HG03354 (cell line): ENCODE measurements around the gene LUC7L3.

Experiments used
- ATAC-seq: cut with Tn5 transposase; IDR thresholded peaks from one replicate; pipeline ENCODE4 v1.9.1; 2021; ENCODE audit warnings: mild to moderate bottlenecking; ENCODE audit not compliant: unreplicated experiment, poor library complexity, severe bottlenecking

The LUC7L3 gene

DNA sequence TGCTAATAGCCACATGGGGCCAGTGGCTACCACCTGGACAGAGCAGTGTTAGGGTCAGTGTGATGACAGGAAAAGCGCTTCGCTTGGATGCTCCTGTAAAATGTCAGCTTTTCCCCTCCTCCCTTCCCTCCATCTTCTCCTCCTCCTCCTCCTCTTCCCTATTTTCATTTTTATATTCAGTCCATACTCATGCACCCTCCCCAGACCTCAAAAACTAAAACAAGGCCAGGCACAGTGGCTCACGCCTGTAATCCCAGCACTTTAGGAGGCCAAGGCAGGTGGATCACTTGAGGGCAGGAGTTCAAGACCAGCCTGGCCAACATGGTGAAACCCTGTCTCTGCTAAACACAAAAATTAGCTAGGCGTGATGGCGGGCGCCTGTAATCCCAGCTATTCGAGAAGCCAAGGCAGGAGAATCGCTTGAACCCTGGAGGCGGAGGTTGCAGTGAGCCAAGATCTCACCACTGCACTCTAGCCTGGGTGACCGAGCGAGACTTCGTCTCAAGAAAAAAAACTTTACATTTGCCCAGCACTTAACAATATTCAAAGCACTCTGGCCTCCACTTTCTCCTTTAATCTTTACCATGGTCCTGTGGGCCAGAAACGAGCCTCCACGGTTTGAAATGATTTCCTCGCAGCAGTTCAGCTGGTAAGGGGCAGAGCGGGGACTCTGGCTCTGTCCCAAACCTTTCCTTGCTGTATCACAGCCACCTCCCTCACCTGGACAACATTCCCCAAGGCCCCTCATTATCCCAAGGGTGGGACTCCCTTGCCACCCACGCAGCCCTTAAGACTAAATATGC, 33.5 kb upstream of the LUC7L3 start:
- no peak for ATAC-seq

GRCh38 chr17:50686494-50687199, 32.8 kb upstream of the LUC7L3 start:
- ATAC-seq, result no peak

GRCh38 chr17:50687200-50688066, 32.0 kb upstream of the LUC7L3 start:
- ATAC-seq, result no peak

DNA sequence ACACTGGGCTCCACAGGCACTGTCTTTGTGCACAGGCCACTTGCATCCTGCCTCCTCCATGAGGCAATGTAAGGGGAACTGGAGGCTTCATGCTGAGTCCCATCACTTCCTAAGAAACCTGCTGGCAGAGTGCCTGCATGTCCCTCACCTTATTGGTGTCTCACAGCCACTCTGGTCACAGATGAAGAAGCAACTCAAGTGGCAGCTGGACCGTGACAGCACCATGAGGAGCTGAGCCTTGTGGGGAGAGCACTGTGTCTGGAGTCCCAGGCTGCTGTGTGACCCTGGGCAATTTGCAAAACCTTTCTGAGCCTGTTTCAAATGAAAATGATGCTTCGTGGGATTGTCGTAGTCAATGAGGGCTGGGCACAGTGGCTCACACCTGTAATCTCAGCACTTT, 31.2 kb upstream of the LUC7L3 start:
- ATAC-seq, result no peak

GRCh38 chr17:50689251-50689650, 30.2 kb upstream of the LUC7L3 start:
- no peak for ATAC-seq

DNA sequence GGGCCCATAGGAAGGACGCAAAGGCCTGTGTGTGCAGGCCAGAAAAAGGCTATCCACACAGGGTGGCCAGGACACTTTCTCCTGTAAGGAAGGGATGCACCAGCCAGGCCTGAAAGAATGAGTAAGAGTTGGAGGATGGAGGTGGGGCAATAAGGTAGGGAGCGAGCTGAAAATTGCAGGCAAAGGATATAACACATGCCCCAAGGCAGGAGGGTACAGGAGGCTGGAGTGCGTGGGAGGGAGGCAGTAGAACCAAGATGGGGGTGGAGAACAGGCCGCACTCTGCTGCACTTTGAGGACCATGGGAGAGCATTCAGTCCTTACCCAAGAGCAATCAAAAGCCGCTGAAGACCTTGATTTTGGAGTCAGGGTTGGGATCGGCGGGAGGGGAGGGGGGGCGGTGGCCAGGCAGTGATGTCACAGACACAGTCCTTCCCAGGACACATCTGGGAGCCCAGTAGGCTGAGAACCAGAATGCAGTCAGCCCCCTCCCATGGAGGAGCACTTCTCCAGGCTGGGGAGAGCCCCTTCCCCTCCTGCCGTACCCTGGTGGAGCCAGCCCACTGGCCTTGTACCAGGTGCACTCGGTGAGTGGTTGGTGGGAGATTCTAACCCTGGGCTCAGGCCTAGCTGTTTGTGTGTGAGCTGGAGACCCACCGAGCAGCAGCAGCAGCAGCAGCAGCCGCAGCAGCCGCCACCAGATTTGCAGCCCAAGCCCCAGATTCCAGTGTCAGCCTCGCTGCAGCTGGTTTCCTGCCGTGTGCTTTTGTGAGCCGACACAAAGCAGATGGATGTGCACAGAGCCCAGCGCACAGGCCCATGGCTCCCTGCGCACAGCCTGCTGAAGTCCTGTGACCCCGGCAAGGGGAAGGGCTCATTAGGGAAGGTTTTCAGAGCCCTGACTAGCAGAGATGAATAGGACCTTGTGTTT, 29.2 kb upstream of the LUC7L3 start:
- no peak for ATAC-seq

- no peak for ATAC-seq
Observed at GRCh38 chr17:50690887-50691549, 28.4 kb upstream of the LUC7L3 start.

GRCh38 chr17:50691550-50692447, 27.6 kb upstream of the LUC7L3 start:
- no peak for ATAC-seq

DNA sequence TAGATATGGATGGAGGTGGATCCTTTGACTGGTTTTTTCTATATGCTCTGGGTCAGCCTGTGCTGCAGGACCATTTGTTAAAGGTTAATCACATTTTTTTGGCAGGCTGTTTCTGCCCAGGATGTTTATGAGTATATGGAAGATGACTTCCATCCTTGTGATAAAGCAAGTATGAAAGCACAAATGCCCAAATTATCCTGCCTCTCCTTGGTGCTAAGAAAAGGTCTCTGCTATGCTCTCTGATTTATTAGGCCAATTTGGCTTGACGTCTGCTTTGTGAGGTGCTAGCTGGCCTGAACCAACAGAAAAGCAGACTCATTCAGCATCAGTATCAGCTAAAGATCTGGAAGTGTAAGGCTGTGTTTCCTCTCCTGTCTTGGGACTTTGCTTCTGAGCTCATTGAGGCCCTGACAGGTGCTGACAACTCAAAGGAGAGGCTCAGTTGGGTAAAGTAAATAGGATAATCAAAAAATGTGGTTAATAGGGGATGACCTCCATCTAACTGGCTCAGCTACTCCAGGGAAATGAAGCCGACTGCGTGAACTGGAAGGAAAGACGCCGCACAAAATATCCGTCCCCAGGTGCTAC, 26.9 kb upstream of the LUC7L3 start:
- ATAC-seq, result no peak

GRCh38 chr17:50693036-50693682, 26.2 kb upstream of the LUC7L3 start:
- no peak for ATAC-seq

DNA sequence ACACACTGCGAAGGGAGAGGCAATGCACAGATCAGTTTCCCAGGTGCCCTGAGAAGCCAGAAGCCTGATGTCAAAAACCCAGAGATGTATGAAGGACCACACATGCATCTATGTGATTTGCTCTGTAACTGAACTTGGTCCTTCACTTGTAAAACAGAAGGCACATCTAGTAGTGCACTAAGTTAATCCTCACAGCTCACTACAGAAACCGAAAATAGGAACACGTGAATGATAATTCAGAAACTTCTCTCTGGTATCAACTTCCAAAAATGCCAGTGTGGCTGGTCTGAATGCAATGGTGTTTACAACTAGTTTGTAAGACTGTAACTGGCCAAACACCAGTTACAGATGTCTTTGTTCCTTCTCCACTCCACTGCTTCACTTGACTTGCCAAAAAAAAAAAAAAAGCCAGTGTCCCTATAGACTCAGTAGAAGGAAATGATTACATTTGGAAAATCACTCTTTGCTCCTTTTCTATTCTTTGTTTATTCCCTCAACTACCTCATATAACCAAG, 23.0 kb upstream of the LUC7L3 start:
- no peak for ATAC-seq

DNA sequence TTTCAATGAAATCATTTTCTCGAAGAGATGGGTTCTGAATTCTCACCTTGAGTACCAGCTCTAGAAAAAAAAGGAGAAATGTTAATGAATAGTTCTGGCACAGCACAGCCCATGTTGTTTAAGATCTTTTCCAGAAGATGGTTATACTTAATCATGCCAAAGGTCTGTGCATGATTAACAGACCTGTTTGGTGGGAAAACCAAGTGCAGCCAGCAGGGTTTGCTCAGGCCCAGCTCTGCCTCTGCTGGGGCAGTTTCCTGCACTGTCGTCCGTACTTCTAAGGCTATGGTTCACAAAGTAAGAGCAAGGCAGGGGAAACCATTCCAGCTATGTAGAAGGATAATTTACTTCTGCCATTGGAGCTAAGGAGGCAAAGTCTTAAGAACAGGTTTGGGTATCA, 22.3 kb upstream of the LUC7L3 start:
- ATAC-seq, result no peak

- no peak for ATAC-seq
Observed at GRCh38 chr17:50697663-50698272, 21.6 kb upstream of the LUC7L3 start.

- no peak for ATAC-seq
Observed at GRCh38 chr17:50699410-50699809, 20.0 kb upstream of the LUC7L3 start.

DNA sequence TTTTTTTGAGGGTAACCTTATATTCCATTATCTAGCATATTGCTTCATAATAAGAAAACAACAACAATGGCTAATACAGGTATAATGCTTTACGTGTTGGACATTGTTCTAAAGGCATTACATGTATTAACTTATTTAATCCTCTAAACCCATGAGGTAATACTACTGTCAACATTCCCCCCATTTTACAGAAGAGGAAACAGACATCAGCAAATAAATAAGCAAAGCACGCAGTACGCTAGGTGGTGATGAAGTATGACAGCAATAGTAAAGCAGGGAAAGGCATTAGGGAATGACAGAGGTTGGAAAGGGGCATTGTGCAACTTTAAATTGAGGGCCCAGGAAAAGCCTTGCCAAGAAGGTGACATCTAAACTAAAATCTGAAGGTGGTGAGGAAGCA, 16.2 kb upstream of the LUC7L3 start:
- no peak for ATAC-seq

GRCh38 chr17:50707289-50708049, 11.9 kb upstream of the LUC7L3 start, which contains the start of gene ANKRD40:
TSS of gene ANKRD40 (minus strand) at chr17:50707914. CDS start at chr17:50707654, 260 bp downstream.
- peak; percentile 76 for ATAC-seq
